ENCODE results near the gene FGGY. TPM values are rescaled to one million over a fixed set of nuclear protein-coding genes. Genes with fewer than 3 reads are reported as not detected.
A peak's percentile ranks its signal among the peaks of the same experiment; 100 is the strongest.
"Not testable (repeated sequence)": the region's sequence is repeated elsewhere in the genome, so short reads cannot be mapped to it uniquely, and the experiment has no call there.

Gene FGGY, protein sequence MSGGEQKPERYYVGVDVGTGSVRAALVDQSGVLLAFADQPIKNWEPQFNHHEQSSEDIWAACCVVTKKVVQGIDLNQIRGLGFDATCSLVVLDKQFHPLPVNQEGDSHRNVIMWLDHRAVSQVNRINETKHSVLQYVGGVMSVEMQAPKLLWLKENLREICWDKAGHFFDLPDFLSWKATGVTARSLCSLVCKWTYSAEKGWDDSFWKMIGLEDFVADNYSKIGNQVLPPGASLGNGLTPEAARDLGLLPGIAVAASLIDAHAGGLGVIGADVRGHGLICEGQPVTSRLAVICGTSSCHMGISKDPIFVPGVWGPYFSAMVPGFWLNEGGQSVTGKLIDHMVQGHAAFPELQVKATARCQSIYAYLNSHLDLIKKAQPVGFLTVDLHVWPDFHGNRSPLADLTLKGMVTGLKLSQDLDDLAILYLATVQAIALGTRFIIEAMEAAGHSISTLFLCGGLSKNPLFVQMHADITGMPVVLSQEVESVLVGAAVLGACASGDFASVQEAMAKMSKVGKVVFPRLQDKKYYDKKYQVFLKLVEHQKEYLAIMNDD
- 11.6 TPM for polyA plus RNA-seq (ENCODE audit: insufficient read length)

DNA sequence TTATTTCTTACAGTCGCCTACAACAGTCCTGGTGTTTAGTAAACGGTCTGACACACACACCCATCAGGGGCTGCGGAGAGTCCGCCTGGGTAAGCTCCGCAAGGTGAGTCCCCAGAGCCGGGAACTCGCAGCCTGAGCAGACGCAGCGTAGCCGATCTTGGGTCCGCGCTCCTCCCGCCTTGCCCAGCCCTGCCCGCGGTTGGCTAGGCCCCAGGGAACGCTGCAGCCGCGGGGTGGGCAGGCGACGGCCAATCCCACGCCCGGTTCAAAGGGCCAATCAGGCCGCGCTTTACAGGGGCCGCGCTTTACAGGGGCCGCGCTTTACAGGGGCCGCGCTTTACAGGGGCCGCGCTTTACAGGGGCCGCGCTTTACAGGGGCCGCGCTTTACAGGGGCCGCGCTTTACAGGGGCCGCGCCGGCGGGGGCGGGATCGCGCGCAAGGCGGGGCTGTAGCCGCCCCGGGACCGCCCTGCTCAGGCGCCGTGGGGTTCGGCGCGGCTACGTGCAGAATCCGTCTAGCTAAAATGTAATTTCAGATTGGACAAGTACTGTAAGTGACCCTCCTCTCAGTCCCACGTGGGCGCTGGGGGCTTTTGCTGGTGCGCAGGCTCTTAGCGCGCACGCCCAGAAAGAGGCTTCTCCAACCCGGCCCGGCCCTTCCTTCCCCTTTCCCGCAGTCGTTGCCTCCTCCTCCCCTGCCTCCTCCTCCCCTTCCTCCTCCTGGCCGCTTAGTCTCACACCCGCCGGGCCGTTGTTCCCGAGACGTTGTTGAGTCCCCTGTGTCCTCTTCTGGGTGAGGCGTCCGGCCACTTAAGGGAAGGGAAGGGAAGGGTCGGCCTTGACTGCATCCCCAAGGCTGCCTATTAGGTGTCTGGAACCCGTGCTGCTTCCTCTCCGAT lies at the start of gene FGGY:
FGGY (plus strand) TSS at position 737 of the 899 bp plus-strand sequence. CDS start 24,456 bp downstream, outside the sequence.
- peak; percentile 91 for DNase-seq (ENCODE audit: low read depth)

DNA sequence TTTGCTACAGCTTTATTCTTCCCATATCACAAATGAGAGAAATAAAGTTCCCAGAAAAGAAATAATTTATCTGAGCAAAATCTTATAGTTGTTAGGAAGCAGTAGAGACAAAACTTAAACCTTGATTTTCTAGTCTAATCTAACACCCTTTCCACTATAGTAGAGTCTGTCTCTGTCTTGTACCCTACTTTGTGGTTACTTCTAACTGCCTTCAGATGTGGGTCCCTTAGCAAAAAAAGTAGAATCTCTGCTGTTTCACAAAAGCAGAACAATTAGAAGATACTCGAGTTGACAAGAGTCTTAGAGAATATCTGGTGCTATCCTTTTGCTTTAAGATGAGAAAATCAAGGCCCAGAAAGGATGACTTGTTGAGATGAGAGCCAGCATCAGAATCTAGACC lies 48.1 kb upstream of the FGGY start:
- no peak for DNase-seq (ENCODE audit: low read depth)

DNA sequence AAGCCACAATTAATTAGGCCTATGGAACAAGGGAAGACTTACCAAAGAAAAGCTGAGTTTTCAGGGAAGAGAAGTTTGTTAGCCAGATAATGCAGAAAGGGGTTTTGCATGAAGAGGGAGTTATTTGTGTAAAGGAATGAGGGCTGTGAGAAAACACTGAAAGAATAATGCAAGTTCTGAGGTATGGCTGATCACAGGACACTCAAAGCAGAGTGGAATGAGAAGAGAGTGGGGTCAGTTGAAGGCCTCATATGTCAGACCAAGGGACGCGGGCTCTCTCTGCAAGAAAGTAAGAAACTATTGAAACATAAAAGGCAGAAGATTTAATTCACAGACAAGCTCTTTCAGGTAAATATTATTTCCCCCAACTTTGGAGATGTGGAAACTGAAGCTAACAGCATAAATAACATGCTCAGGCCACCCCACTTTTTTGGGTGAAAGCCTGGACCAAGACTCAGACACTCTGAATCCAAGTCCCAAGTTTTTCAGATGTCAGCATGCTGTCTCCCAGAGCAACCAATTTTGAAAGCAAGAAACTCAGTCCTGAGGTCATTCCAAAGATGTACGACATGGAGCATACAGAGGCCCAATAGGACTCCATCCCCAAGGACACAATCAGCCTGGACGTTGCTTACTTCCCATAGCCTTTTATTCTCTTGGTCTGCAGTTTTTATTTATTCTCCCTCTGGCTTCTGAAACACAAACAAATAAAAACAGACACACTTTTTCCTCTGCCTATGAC lies 47.3 kb upstream of the FGGY start:
- no peak for DNase-seq (ENCODE audit: low read depth)

DNA sequence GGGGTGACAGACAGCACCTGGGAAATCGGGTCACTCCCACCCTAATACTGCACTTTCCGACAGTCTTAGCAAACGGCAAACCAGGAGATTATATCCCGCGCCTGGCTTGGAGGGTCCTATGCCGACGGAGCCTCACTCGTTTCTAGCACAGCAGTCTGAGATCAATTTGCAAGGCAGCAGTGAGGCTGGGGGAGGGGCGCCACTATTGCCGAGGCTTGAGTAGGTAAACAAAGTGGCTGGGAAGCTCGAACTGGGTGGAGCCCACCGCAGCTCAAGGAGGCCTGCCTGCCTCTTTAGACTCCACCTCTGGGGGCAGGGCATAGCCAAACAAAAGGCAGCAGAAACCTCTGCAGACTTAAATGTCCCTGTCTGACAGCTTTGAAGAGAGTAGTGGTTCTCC lies 45.8 kb upstream of the FGGY start:
- not testable (repeated sequence) for DNase-seq (ENCODE audit: low read depth)

DNA sequence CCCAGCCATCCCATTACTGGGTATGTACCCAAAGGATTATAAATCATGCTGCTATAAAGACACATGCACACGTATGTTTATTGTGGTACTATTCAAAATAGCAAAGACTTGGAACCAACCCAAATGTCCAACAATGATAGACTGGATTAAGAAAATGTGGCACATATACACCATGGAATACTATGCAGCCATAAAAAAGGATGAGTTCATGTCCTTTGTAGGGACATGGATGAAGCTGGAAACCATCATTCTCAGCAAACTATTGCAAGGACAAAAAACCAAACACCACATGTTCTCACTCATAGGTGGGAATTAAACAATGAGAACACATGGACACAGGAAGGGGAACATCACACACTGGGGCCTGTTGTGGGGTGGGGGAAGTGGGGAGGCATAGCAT lies 40.5 kb upstream of the FGGY start:
- not testable (repeated sequence) for DNase-seq (ENCODE audit: low read depth)

DNA sequence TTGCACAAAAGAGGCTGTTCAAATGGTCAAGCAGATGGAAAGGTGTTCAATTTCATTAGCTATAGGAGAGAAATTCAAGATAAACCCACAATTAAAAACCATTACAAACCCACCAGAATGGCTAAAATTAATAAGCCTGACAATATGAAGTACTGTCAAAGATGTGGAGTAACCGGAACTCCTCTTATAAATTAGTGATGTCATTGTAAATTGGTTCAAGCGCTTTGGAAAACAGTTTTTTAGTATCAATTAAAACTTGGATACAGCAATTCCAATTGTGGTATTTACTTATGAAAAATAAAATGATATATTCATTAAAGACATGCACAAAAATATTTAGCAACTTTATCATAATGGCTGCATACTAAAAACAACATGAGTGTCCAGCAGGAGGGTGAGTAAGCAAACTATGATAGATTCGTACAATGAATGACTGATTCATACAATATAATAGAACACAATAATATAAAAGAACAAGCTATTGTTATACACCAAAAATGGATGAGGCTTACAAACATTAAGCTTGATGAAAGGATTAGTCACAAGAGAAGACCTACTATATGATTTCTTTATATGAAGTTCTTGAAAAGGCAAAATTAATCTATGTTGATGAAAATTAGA lies 38.4 kb upstream of the FGGY start:
- DNase-seq (ENCODE audit: low read depth) = no peak

- peak; percentile 79 for DNase-seq (ENCODE audit: low read depth)
Measured at GRCh38 chr1:59261537-59261936, 35.4 kb upstream of the FGGY start.

DNA sequence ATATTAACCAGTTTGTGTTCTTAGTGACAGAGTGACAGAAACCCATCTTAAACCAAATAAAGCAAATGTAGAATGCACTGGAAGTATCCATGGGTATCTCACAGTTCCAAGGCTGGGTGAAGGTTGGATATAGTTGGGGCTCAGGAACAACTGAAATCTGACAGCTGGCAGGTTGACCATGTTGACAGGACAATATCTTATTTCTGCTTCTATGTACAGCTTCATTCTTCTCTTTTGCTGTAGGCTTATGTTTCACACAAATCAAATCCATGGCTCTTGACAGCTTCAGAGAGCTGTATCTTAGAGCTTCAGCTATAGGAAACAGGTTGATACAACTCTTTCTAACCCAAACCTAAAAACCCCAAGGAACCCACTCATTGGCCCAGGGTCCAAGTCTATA lies 34.3 kb upstream of the FGGY start:
- no peak for DNase-seq (ENCODE audit: low read depth)

- DNase-seq (ENCODE audit: low read depth) = no peak
Measured at GRCh38 chr1:59263111-59263510, 33.8 kb upstream of the FGGY start.

GRCh38 chr1:59265622-59266021 lies 31.3 kb upstream of the FGGY start:
- no peak for DNase-seq (ENCODE audit: low read depth)

DNA sequence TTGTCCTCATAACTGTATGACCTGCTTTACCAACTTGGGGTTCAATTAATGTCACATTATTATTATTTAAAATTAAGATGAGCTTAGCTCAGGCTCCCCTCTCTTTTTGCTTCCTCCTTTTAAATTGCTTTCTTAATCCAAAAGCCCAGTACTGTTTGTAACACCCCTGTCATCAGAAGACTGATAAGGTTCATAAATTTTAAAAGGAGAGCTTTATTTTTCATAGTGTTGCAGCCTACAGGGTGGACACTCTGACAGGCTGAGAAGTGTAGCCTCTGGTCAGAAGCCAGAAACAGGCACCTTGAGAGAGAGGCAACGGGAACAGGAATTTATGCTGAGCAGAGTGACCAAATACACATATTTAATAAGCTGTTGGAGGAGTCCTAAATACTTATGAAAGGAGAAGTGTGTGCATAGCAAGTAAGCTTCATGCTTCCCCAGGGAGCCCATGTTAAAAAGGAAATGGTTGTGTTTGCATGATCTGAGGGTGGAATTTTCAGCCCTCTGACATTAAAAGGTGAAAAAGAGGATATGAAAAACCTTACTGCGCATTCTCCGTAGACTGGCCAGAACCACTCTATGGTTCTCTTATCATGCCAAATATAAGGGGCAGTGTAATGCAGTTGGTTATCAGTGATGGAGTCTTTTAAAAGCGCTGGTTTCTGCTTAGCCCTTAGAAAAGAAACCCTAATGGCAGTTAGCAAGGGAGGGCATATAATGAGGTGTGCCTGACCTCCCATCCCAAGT lies 30.5 kb upstream of the FGGY start:
- DNase-seq (ENCODE audit: low read depth) = no peak

DNA sequence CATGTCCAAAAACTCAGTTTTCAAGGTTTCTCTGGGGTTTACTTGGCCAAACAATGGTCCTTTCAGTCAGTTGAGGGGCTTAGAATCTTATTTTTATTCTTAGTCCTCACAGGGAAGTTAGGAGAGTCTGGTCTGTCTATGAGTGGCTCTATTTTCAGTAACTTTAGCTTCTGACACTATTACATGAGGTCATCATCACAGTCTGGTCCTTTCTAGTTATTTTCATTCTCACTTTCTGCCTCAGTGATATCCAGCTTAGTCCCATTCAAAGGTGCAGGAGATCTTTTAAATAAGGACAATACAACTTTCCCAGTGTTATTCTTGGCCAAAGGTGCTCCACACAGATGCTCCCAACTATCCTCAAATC lies 30.0 kb upstream of the FGGY start:
- no peak for DNase-seq (ENCODE audit: low read depth)

DNA sequence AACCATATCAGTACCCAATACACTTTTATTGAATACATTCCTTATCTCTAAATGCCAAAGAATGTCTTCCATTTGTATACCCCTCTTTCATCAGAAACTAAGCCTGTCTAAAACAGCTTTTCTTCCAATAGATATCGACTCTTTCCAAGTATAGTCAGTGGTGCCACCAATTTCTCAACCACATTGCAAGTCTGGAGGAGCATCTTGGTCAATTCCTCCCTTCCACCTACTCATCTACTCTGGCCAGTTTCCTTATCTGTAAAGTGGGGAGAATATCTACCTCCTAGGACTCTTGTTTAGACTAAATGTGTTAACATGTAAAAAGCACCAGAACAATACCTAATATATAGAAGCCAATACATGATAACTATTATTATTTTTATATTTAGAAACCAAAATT lies 28.5 kb upstream of the FGGY start:
- DNase-seq (ENCODE audit: low read depth) = no peak

DNA sequence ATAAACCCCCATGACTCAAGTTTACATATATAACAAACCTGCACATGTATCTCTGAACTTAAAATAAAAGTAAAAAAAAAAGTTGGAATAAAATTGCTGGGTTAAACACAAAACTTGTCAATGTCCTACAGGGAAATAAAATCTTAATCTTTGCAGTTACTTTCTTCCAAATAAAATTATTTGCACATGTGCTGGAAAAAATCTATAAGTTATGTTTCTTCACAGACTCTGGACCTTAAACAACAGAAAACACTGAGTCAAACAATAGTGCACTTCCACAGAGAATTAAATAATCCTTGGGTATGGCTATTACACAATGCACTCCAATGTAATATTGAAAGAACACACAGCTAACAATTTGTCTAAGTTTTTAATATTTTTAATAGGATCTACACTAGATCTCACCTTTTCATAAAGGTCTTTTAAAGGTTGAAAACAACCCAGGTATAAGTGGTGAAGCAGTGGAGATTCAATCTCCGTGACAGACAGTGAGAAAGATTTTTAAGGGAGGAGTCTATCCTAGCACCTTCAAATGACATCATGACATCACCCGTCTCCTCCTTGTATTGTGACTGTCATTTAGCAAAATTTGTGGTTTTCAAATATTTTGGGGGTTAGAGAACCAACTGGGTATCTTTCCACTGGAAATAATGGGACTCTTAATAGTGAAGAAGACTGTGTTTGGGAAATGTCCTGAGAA lies 25.2 kb upstream of the FGGY start:
- no peak for DNase-seq (ENCODE audit: low read depth)

DNA sequence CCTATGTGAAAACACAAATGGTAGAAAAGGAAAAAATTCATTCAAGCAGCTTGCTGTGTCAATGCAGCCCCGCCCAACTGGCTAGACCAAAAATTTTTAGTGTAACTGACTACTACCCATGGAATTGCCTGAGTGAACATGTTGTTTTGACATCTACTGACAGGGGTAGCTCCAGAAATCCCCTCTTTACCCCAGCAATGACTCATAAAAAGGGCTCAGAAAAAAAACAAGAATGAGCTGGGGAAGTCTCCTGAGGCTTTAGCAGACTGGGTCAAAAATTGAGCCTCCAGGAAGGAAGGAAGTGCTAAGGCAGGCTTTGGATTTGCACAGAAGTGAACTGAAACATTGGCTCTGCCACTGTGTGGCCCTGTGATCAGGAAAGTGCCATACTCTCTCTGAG lies 24.4 kb upstream of the FGGY start:
- no peak for DNase-seq (ENCODE audit: low read depth)

DNA sequence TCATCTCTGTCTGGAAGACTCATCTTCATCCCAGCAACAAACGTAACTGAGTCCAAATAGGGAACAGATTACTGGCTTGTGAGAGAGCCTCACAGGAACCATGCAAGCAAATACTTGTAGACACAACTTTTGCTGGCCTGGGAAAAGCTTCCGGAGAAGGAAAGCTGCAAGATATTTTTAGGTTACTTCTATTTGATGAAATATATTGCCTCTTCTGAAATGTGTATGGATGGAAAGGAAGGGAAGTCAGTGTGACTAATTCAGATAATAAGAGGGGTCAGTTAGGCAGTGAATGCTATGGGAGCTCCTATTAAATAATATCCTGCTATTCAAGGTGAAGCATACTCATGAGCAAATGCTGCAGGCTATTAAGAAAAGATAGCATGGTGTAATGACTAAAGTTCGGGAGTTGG lies 20.4 kb upstream of the FGGY start:
- no peak for DNase-seq (ENCODE audit: low read depth)

- no peak for DNase-seq (ENCODE audit: low read depth)
Measured at GRCh38 chr1:59278780-59279354, 18.0 kb upstream of the FGGY start.

GRCh38 chr1:59279645-59280044 lies 17.2 kb upstream of the FGGY start:
- DNase-seq (ENCODE audit: low read depth) = no peak

DNA sequence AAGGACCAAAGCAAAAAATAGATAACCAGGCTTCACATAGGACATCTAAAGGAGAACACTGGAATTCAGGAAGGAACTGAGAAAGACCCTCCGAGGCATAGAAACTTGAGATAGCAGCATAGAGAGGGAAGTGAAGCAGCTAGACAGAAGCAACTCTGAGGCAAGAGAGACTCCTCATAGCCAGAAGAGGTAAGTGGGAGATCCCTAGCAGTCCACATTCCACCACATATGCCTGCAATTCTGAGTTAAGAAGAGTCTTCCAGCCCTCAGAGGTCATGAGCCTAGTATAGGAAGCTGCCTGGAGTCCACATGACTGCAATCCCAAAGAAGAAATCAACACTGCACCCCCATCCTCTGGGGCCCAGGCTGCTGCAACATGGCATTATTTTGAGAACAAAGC lies 13.9 kb upstream of the FGGY start:
- DNase-seq (ENCODE audit: low read depth) = no peak

- DNase-seq (ENCODE audit: low read depth) = no peak
Measured at GRCh38 chr1:59285691-59286090, 11.2 kb upstream of the FGGY start.

Data from forelimb muscle (tissue), 1 donor.